ENCODE data around the gene KMT2E.

GRCh38 chr7:105014693-105015389, 836 bp downstream of the KMT2E start:
- TF ChIP-seq CTCF (conservative IDR thresholded peaks at IDR 0.05; ENCODE audit: low read length), result no peak; the same call in 1 of the 2 replicates
- TF ChIP-seq EZH2phosphoT487 (IDR thresholded peaks at IDR 0.05; ENCODE audit: borderline replicate concordance, low read depth, low read length), result no peak
